Raji (cell line): ENCODE measurements around the gene NCSTN.

Source experiments
- POLR2A ChIP-seq: IDR thresholded peaks from 2 replicates; pipeline ENCODE4 v1.6.1; 2011; ENCODE audit warnings: low read depth, low read length, control low read depth; ENCODE audit not compliant: insufficient read depth

The NCSTN gene

GRCh38 chr1:160375788-160376524, 32.8 kb downstream of the NCSTN start:
- no peak for TF ChIP-seq POLR2A

DNA sequence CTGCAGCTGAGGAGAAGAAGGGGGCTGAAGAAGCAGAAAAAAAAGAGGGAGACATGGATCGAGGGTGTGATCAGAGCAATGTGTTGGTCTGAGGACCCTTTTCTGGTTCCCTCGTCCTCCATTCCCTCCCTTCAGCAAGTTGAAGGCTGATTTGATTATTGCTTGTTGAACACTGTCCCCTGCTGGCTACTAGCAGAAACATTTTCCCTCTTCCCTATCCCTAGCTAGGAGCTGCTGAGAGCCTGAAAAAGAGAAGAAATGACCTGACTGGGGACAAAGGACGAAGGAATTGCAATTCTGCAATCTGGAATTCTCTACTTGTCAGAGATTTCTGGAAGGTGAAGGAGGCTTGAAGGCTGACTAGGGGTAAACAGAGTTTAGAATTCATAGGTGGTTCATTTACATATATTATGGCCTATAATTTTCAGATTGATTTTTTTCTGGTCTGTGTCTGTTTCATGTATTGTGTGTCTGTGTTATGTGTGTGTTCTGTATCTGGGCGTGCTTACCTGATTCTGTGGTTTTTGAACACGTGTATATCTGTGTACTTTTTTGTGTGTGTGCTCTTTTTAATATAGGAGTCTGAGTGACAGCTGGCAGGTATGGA, 33.4 kb downstream of the NCSTN start:
- TF ChIP-seq POLR2A: no peak

DNA sequence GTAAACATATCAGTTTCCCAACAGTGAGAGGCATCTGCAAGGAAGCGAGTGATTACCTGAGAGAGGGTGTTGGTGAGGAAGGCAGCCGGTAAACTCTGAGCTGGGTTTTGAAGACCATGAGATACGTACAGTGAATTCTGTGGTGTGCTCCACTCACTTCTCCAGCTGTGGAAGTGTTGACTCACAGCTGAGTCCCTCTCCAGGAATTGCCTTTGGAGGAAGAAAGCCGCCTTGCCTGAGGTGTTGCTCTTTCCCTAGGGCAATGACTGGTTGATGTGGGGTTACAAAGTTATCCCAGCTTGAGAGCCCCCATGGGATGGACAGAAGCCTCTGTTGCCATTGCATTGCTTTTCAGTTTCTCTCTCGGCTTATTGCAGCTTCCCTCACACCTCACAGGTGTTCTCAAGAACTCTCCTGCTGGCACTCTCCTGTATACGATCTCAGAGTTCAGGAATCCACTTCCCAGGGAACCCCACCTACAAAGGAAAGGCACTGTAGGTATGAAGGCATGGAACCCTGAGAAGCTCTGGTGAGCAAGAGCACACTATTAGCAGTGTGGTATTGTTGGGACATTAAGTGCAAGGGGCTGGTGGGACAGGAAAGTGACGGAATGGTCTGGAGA, 34.5 kb downstream of the NCSTN start:
- no peak for TF ChIP-seq POLR2A

GRCh38 chr1:160394673-160395072, 51.5 kb downstream of the NCSTN start:
- TF ChIP-seq POLR2A: no peak

- no peak for TF ChIP-seq POLR2A
Measured at GRCh38 chr1:160397651-160398050, 54.5 kb downstream of the NCSTN start.

DNA sequence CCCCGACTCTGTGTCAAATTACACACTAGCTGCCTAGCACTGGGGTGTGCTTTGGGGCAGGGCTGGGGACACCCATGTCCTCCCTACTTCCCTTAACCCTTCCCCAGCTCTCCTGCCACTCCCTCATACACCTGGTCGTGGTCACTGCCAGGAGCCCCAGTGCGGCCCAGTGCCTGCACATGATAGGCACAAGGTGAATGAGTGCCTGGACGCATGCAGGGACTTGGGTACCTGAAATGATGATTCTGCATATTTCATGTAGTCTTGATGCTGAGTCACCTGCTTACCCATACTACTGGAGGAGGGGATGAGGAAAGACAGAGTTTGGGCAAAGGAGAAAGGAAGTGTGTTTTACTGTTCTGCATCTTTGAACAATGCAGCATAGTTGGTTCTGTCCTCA, 55.6 kb downstream of the NCSTN start:
- no peak for TF ChIP-seq POLR2A

DNA sequence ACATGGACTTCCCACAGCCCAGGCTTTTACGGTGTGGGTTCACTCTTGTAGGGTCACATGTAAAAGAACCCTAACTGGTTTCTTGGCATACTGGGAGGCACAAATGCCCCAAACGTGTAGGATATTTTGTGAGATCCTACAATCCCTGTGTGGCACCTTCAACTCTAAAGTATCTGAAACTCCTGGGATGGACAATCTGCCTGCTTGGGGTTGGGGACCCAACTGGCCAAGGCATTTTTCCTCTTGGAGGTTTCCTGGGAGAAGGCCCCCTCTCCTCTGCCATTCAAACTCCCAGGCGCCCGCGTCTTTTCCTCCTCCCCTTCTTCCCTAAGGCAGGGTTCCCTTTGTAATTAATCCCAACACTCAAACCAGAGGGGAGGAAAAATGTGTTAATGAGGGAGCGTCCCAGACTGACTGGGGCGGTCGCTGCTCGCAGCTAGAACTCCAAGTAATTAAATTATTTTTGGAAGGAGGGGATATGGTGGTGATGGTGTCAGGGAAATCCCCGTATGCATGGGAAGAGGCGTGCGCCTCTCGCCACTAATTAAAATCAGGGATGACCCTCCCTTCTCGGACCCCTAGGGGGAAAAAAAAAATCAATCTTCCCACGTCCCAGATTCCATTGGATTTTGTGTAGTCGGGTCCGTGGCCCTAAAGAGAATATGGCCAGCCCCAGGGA, 56.5 kb downstream of the NCSTN start:
- TF ChIP-seq POLR2A: no peak

DNA sequence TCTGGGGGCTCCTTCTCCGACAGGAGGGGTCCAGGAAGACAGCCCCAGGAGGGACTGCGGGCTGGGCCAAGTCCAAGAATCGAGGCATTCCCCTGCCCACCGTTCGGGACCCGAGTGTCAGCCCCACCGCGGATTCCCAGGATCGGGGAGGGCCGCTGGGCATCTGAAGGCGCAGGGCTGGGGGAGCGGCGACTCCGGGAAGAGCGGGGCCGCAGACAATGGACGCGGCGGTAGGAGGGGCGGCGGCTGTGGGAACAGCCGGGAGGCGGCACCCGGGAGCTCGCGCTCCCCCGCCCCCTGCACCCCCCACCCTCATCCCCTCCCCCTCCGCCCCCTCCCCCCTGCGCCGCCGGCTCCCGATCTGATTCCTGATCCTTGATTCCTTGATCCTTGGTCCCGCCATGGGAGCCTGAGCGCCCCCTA, 57.1 kb downstream of the NCSTN start, which contains the start of gene VANGL2:
VANGL2 (plus strand) TSS at position 342 of the 423 bp plus-strand sequence. CDS start 15,274 bp downstream, outside the sequence.
- TF ChIP-seq POLR2A: no peak

- TF ChIP-seq POLR2A: no peak
Measured at GRCh38 chr1:160400646-160401486, 57.7 kb downstream of the NCSTN start.

- TF ChIP-seq POLR2A: no peak
Measured at GRCh38 chr1:160401487-160401805, 58.3 kb downstream of the NCSTN start.

DNA sequence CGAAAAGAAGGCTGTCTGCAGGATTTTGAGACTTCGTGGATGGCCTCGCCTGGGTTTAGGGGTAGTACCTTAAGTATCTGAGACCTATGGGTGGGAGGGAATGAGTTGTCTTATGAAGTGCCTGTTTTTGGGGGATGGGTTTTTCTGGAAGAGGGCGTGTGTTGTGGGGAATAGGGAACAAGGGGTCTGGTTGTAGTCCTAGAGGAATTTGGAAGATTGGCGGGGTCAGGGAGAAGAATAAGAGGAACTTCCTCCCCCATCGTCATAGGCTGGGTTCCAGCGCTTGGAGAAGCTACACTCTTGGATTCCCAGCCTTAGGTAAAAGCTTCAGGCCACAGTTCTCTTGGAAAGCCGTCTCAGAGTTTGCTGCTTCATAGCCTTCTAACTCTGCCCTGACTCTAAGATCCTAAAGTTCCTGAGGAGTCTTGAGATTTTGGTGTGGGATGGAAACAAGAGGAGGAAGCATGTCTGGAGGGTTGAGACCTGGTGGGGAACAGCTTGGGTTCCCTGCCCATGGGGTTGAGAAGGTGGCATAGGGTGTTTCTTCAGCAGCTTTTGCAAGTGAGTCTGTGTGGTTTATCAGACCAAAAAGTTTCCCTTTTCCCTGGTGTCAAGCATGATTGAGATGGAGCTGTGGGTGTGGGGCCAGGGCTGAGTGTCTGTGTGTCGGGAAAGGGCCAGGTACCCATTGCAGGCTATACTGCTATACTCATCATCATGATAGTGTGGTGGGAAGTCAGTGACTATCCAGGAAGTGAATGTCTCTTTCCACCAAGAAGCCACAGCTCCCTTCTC, 59.0 kb downstream of the NCSTN start:
- no peak for TF ChIP-seq POLR2A

DNA sequence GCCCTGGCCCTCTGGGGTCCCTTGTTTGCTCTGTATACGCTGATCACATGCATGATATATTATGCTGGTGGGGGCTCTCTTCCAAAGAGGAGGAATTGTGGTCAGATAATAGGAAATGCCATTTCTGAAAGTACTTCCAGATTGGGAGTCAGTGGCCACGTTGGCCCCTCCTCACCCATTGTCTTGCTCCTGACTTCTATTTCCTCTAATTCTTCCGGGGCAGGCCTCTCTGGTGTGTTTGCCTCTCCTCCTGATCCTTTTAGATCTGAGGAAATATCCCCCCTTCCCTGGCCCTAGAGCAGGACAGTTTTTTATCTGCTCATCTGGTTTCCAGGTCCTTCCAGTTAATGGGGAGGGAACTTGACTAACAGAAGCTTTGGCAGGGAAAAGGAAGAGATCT, 60.1 kb downstream of the NCSTN start:
- TF ChIP-seq POLR2A: no peak

DNA sequence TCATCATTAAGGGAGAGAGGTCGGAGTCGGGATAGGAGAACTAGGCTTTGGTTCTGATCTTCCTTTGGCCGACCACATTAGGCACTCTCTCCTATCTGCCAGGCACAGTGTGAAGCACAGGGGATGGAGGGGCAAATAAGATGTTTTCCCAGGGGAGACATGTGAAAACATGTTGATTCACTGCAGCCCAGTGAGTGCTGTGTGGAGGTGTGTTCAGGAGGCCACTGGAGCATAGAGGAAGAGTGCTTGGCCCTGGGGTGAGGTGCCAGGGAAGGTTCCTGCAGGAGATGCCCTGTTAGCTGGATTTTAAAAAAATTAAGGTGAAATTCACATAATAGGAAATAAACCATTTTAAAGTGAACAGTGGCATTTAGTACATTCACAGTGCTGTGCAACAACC, 60.9 kb downstream of the NCSTN start:
- no peak for TF ChIP-seq POLR2A

DNA sequence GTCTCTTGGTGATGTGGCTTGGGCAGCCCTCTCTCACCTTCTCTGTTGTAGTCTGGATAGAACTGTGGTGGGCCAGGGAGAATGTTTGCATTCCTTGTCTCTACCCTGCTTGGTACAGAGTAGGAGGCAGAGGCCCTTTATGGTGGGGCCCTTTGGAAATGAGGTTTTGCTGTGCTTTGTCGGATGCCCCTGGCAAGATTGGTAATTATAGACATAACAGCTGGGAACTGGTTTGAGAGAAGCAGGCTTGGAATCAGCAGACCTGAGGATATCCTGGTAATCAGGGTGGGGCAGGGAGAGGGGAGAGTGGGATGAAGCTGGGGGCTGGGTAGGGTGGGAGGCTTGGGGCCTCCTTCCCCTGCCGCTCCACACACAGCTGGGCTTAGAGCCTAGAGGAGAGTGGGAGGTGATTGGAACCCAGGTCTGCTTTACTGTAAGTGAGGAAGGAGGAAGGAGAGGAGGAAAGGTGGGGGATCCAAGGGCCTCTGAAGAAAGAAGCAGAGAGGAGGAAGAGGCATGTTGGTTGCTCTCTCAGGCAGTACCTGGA, 62.2 kb downstream of the NCSTN start:
- no peak for TF ChIP-seq POLR2A
